GM12878 (cell line): ENCODE results near the gene CD63. TPM values are rescaled to one million over a fixed set of nuclear protein-coding genes. Genes with fewer than 3 reads are reported as not detected.

Source experiments
- BACH1 ChIP-seq: fragments of 450-650 bp; IDR thresholded peaks from 2 replicates; pipeline ENCODE4 v1.6.1; 2017; ENCODE audit warnings: mild to moderate bottlenecking, borderline replicate concordance
- CBX5 ChIP-seq: sonication (generic); IDR thresholded peaks from 2 replicates; pipeline ENCODE4 v1.6.1; 2016; ENCODE audit warnings: low read depth, moderate library complexity, mild to moderate bottlenecking, inconsistent platforms
- polyA plus RNA-seq, 11 experiments: library from polyadenylated mRNA; depleted of rRNA in 4 of 11; unstranded in 6 of 11; stranded (reverse) in 5 of 11; fragments of >200 nt; fragmentation: Nextera tagmentation in 4 of 11; fragmentation: Illumina TruSeq in 1 of 11; extraction: Ambion mirVana in 4 of 11; extraction: Trizol in 1 of 11; gene quantifications; 1 replicate in 1 of 11; 2 replicates in 10 of 11; pipeline versions ENCODE4 v1.2.1 to v1.2.3, GENCODE V29; 2011 to 2016; ENCODE audit warnings: inconsistent platforms in 2 of 11, missing spikeins in 2 of 11, low read depth in 1 of 11
- total RNA-seq, 4 experiments: library from RNA; depleted of rRNA in 3 of 4; stranded (reverse); fragments of >200 nt in 3 of 4; fragmentation: Illumina TruSeq in 1 of 4; extraction: Trizol in 1 of 4; gene quantifications; 2 replicates each; pipeline versions ENCODE4 v1.2.1 to v1.2.3, GENCODE V29; 2013 to 2021
- TF ChIP-seq, protein P1 (sequence below): IDR thresholded peaks from 2 replicates; pipeline ENCODE4 v1.6.1; 2012; ENCODE audit warnings: low read depth, low read length, improper control_type of control experiment
- TF ChIP-seq, protein P2 (sequence below): fragments of 450-650 bp; IDR thresholded peaks from 2 replicates; pipeline ENCODE4 v1.6.1; 2017; ENCODE audit warnings: mild to moderate bottlenecking
- TF ChIP-seq, protein P3 (sequence below): fragments of 450-650 bp; conservative IDR thresholded peaks from 2 replicates; pipeline ENCODE4 v1.6.1; 2017; ENCODE audit warnings: mild to moderate bottlenecking, moderate library complexity
- TF ChIP-seq, protein P4 (sequence below): IDR thresholded peaks from 2 replicates; pipeline ENCODE4 v1.6.1; 2012; ENCODE audit warnings: low read depth, low read length, improper control_type of control experiment
- TF ChIP-seq, protein P5 (sequence below): fragments of 450-650 bp; IDR thresholded peaks from 2 replicates; pipeline ENCODE4 v1.6.1; 2017; ENCODE audit warnings: mild to moderate bottlenecking, moderate library complexity

Gene CD63
- total and polyA plus RNA-seq, 10 of the 15 experiments (the other 5 are each of a cell fraction or from before 2014, with no cell fraction given) = 147 to 220 (median 183) TPM

DNA sequence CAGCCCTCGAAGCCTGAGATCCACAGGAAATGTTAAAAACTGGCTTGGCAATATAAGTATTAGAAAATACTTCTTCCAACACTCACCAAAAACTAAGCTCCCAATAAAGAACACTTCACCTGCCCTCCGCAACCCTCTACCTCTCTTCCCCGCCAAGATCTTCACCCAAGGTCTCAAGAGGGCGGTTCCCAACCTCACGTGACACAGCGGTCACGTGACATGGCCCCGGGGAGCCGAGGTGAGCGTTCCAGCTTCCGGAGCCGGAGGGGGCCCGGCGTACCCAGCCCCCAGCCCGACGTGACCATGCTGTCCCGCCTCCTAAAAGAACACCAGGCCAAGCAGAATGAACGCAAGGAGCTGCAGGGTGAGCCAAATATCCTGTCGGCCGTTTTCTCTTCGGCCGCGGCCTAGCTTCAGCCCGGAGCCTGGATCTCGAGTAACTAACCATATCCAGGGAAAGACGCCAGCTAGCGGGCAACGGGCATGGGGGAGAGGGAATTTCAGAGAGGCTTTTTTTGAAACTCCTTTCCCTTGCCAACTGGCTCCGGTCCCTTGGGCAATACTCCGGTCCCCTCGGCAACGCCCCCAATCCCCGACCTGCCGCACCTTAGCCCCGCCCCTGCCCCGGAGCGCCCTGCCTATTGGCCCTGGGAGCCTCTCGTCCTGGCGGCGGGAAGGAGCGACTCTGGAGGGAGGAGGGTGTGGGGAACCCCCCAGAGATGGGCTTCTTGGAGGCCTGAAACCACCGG, 12.8 kb downstream of the CD63 start, which contains the start of gene BLOC1S1 (continued):
- TF ChIP-seq, protein P1, sequence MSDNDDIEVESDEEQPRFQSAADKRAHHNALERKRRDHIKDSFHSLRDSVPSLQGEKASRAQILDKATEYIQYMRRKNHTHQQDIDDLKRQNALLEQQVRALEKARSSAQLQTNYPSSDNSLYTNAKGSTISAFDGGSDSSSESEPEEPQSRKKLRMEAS = peak; percentile 88
- TF ChIP-seq, protein P2, sequence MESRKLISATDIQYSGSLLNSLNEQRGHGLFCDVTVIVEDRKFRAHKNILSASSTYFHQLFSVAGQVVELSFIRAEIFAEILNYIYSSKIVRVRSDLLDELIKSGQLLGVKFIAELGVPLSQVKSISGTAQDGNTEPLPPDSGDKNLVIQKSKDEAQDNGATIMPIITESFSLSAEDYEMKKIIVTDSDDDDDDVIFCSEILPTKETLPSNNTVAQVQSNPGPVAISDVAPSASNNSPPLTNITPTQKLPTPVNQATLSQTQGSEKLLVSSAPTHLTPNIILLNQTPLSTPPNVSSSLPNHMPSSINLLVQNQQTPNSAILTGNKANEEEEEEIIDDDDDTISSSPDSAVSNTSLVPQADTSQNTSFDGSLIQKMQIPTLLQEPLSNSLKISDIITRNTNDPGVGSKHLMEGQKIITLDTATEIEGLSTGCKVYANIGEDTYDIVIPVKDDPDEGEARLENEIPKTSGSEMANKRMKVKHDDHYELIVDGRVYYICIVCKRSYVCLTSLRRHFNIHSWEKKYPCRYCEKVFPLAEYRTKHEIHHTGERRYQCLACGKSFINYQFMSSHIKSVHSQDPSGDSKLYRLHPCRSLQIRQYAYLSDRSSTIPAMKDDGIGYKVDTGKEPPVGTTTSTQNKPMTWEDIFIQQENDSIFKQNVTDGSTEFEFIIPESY = no peak
- TF ChIP-seq, protein P3, sequence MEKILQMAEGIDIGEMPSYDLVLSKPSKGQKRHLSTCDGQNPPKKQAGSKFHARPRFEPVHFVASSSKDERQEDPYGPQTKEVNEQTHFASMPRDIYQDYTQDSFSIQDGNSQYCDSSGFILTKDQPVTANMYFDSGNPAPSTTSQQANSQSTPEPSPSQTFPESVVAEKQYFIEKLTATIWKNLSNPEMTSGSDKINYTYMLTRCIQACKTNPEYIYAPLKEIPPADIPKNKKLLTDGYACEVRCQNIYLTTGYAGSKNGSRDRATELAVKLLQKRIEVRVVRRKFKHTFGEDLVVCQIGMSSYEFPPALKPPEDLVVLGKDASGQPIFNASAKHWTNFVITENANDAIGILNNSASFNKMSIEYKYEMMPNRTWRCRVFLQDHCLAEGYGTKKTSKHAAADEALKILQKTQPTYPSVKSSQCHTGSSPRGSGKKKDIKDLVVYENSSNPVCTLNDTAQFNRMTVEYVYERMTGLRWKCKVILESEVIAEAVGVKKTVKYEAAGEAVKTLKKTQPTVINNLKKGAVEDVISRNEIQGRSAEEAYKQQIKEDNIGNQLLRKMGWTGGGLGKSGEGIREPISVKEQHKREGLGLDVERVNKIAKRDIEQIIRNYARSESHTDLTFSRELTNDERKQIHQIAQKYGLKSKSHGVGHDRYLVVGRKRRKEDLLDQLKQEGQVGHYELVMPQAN = peak; percentile 99
- TF ChIP-seq, protein P4, sequence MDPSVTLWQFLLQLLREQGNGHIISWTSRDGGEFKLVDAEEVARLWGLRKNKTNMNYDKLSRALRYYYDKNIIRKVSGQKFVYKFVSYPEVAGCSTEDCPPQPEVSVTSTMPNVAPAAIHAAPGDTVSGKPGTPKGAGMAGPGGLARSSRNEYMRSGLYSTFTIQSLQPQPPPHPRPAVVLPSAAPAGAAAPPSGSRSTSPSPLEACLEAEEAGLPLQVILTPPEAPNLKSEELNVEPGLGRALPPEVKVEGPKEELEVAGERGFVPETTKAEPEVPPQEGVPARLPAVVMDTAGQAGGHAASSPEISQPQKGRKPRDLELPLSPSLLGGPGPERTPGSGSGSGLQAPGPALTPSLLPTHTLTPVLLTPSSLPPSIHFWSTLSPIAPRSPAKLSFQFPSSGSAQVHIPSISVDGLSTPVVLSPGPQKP = peak; percentile 74; the same call in 1 of the 2 replicates
- TF ChIP-seq BACH1 (peak; percentile 56; the same call in 1 of the 2 replicates), CBX5 (no peak)
- TF ChIP-seq, protein P5, sequence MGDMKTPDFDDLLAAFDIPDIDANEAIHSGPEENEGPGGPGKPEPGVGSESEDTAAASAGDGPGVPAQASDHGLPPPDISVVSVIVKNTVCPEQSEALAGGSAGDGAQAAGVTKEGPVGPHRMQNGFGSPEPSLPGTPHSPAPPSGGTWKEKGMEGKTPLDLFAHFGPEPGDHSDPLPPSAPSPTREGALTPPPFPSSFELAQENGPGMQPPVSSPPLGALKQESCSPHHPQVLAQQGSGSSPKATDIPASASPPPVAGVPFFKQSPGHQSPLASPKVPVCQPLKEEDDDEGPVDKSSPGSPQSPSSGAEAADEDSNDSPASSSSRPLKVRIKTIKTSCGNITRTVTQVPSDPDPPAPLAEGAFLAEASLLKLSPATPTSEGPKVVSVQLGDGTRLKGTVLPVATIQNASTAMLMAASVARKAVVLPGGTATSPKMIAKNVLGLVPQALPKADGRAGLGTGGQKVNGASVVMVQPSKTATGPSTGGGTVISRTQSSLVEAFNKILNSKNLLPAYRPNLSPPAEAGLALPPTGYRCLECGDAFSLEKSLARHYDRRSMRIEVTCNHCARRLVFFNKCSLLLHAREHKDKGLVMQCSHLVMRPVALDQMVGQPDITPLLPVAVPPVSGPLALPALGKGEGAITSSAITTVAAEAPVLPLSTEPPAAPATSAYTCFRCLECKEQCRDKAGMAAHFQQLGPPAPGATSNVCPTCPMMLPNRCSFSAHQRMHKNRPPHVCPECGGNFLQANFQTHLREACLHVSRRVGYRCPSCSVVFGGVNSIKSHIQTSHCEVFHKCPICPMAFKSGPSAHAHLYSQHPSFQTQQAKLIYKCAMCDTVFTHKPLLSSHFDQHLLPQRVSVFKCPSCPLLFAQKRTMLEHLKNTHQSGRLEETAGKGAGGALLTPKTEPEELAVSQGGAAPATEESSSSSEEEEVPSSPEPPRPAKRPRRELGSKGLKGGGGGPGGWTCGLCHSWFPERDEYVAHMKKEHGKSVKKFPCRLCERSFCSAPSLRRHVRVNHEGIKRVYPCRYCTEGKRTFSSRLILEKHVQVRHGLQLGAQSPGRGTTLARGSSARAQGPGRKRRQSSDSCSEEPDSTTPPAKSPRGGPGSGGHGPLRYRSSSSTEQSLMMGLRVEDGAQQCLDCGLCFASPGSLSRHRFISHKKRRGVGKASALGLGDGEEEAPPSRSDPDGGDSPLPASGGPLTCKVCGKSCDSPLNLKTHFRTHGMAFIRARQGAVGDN = peak; percentile 69; the same call in 1 of the 2 replicates
